ENCODE results near the gene THSD7A.

The THSD7A gene

GRCh38 chr7:11570922-11571550 is 261.0 kb downstream of the THSD7A start:
- Histone ChIP-seq H2BK12ac (ENCODE audit: low read length) (no peak overlapping the region), H3K4me1 (ENCODE audit: control insufficient read depth in 1 of 2, insufficient read depth in 2 of 2, low read length in 2 of 2) (no peaks in the 10 kb centered on the region), H3K79me2 (ENCODE audit: control insufficient read depth, insufficient read depth, low read length, poor library complexity) (no peaks in the 10 kb centered on the region), H4K91ac (ENCODE audit: low read depth, low read length) (no peak overlapping the region), H4K12ac (ENCODE audit: low read depth, low read length) (no peak overlapping the region), H3K4me3 (ENCODE audit: low read depth, low read length) (no peak overlapping the region), H3K14ac (ENCODE audit: low read length) (no peak overlapping the region), H3K36me3 (ENCODE audit: control insufficient read depth in 1 of 2, insufficient read depth in 2 of 2, low read length in 2 of 2) (no peaks in the 10 kb centered on the region), H3K23ac (ENCODE audit: low read length) (no peak overlapping the region), H3K4ac (ENCODE audit: low read depth, low read length) (no peak overlapping the region), H3K9me3 (ENCODE audit: insufficient read depth, low read depth, low read length) (no peaks in the 10 kb centered on the region), H3K79me1 (ENCODE audit: low read length) (no peaks in the 10 kb centered on the region), H2BK5ac (ENCODE audit: low read depth, low read length, poor library complexity) (no peak overlapping the region), H3K27ac (ENCODE audit: low read depth, low read length) (no peak overlapping the region), H4K8ac (ENCODE audit: low read depth, low read length) (no peak overlapping the region), H2AK5ac (ENCODE audit: low read length) (no peak overlapping the region), H3K4me2 (ENCODE audit: low read length) (no peak overlapping the region), H3K27me3 (ENCODE audit: insufficient read depth, low read length) (no peaks in the 10 kb centered on the region), H2AFZ (ENCODE audit: insufficient read depth, low read length, poor library complexity) (no peak overlapping the region), H2BK120ac (ENCODE audit: insufficient read depth, low read length, poor library complexity) (no peak overlapping the region), H3K18ac (ENCODE audit: low read length) (no peak overlapping the region), H3K9ac (ENCODE audit: low read length) (no peak overlapping the region)
- DNase-seq = no peak
- WGBS (ENCODE audit: extremely low coverage, insufficient coverage, insufficient read length) = no CpG with 5 or more reads among the region's 2 CpGs

- Histone ChIP-seq H2AFZ (ENCODE audit: insufficient read depth, low read length, poor library complexity) (no peak overlapping the region), H3K18ac (ENCODE audit: low read length) (no peak overlapping the region), H3K79me2 (ENCODE audit: control insufficient read depth, insufficient read depth, low read length, poor library complexity) (no peaks in the 10 kb centered on the region), H2AK5ac (ENCODE audit: low read length) (no peak overlapping the region), H4K12ac (ENCODE audit: low read depth, low read length) (no peak overlapping the region), H3K4me2 (ENCODE audit: low read length) (no peak overlapping the region), H2BK12ac (ENCODE audit: low read length) (no peak overlapping the region), H3K27me3 (ENCODE audit: insufficient read depth, low read length) (no peaks in the 10 kb centered on the region), H2BK5ac (ENCODE audit: low read depth, low read length, poor library complexity) (no peak overlapping the region), H3K79me1 (ENCODE audit: low read length) (no peaks in the 10 kb centered on the region), H3K14ac (ENCODE audit: low read length) (no peak overlapping the region), H2BK120ac (ENCODE audit: insufficient read depth, low read length, poor library complexity) (no peak overlapping the region), H4K8ac (ENCODE audit: low read depth, low read length) (no peak overlapping the region), H3K4me3 (ENCODE audit: low read depth, low read length) (no peak overlapping the region), H3K4me1 (ENCODE audit: control insufficient read depth in 1 of 2, insufficient read depth in 2 of 2, low read length in 2 of 2) (no peaks in the 10 kb centered on the region), H3K9me3 (ENCODE audit: insufficient read depth, low read depth, low read length) (no peaks in the 10 kb centered on the region), H3K23ac (ENCODE audit: low read length) (no peak overlapping the region), H4K91ac (ENCODE audit: low read depth, low read length) (no peak overlapping the region), H3K9ac (ENCODE audit: low read length) (no peak overlapping the region), H3K36me3 (ENCODE audit: control insufficient read depth in 1 of 2, insufficient read depth in 2 of 2, low read length in 2 of 2) (no peaks in the 10 kb centered on the region), H3K27ac (ENCODE audit: low read depth, low read length) (no peak overlapping the region), H3K4ac (ENCODE audit: low read depth, low read length) (no peak overlapping the region)
- DNase-seq = no peak
- WGBS (ENCODE audit: extremely low coverage, insufficient coverage, insufficient read length) = no CpG with 5 or more reads among the region's 1 CpG
Measured at GRCh38 chr7:11570205-11570604, 261.8 kb downstream of the THSD7A start.

GRCh38 chr7:11567571-11567970 is 264.4 kb downstream of the THSD7A start:
- no CpG with 5 or more reads among the region's 3 CpGs for WGBS (ENCODE audit: extremely low coverage, insufficient coverage, insufficient read length)
- no peak overlapping the region for H2AK5ac ChIP-seq (ENCODE audit: low read length)
- peak; percentile 42 to 71 for DNase-seq
- H2AFZ ChIP-seq (ENCODE audit: insufficient read depth, low read length, poor library complexity) = no peak overlapping the region
- no peak overlapping the region for H3K4ac ChIP-seq (ENCODE audit: low read depth, low read length)
- no peak overlapping the region for H4K12ac ChIP-seq (ENCODE audit: low read depth, low read length)
- no peaks in the 10 kb centered on the region for H3K4me1 ChIP-seq (ENCODE audit: control insufficient read depth in 1 of 2, insufficient read depth in 2 of 2, low read length in 2 of 2)
- no peak overlapping the region for H2BK12ac ChIP-seq (ENCODE audit: low read length)
- no peak overlapping the region for H3K23ac ChIP-seq (ENCODE audit: low read length)
- no peak overlapping the region for H3K9ac ChIP-seq (ENCODE audit: low read length)
- no peak overlapping the region for H3K4me3 ChIP-seq (ENCODE audit: low read depth, low read length)
- H3K27me3 ChIP-seq (ENCODE audit: insufficient read depth, low read length) = no peaks in the 10 kb centered on the region
- no peak overlapping the region for H4K8ac ChIP-seq (ENCODE audit: low read depth, low read length)
- no peaks in the 10 kb centered on the region for H3K9me3 ChIP-seq (ENCODE audit: insufficient read depth, low read depth, low read length)
- H3K79me2 ChIP-seq (ENCODE audit: control insufficient read depth, insufficient read depth, low read length, poor library complexity) = no peaks in the 10 kb centered on the region
- no peak overlapping the region for H3K4me2 ChIP-seq (ENCODE audit: low read length)
- no peak overlapping the region for H2BK5ac ChIP-seq (ENCODE audit: low read depth, low read length, poor library complexity)
- no peak overlapping the region for H3K14ac ChIP-seq (ENCODE audit: low read length)
- H2BK120ac ChIP-seq (ENCODE audit: insufficient read depth, low read length, poor library complexity) = no peak overlapping the region
- H3K79me1 ChIP-seq (ENCODE audit: low read length) = no peaks in the 10 kb centered on the region
- H3K27ac ChIP-seq (ENCODE audit: low read depth, low read length) = no peak overlapping the region
- H4K91ac ChIP-seq (ENCODE audit: low read depth, low read length) = no peak overlapping the region
- H3K18ac ChIP-seq (ENCODE audit: low read length) = no peak overlapping the region
- H3K36me3 ChIP-seq (ENCODE audit: control insufficient read depth in 1 of 2, insufficient read depth in 2 of 2, low read length in 2 of 2) = no peaks in the 10 kb centered on the region

GRCh38 chr7:11557627-11558026 is 274.4 kb downstream of the THSD7A start:
- no peak overlapping the region for H3K18ac ChIP-seq (ENCODE audit: low read length)

More at GRCh38 chr7:11557627-11558026, 274.4 kb downstream of the THSD7A start:
- Histone ChIP-seq H2AK5ac (ENCODE audit: low read length) (no peak overlapping the region), H3K14ac (ENCODE audit: low read length) (no peak overlapping the region), H4K12ac (ENCODE audit: low read depth, low read length) (no peak overlapping the region), H3K27me3 (ENCODE audit: insufficient read depth, low read length) (no peaks in the 10 kb centered on the region), H4K91ac (ENCODE audit: low read depth, low read length) (no peak overlapping the region), H3K27ac (ENCODE audit: low read depth, low read length) (no peak overlapping the region), H4K8ac (ENCODE audit: low read depth, low read length) (no peak overlapping the region), H3K4me1 (ENCODE audit: control insufficient read depth in 1 of 2, insufficient read depth in 2 of 2, low read length in 2 of 2) (no peaks in the 10 kb centered on the region), H3K4ac (ENCODE audit: low read depth, low read length) (no peak overlapping the region), H3K4me2 (ENCODE audit: low read length) (no peak overlapping the region), H3K4me3 (ENCODE audit: low read depth, low read length) (no peak overlapping the region), H3K9ac (ENCODE audit: low read length) (no peak overlapping the region), H3K9me3 (ENCODE audit: insufficient read depth, low read depth, low read length) (no peaks in the 10 kb centered on the region), H2BK12ac (ENCODE audit: low read length) (no peak overlapping the region), H3K23ac (ENCODE audit: low read length) (no peak overlapping the region), H2BK5ac (ENCODE audit: low read depth, low read length, poor library complexity) (no peak overlapping the region), H3K79me2 (ENCODE audit: control insufficient read depth, insufficient read depth, low read length, poor library complexity) (no peaks in the 10 kb centered on the region), H3K79me1 (ENCODE audit: low read length) (no peaks in the 10 kb centered on the region), H3K36me3 (ENCODE audit: control insufficient read depth in 1 of 2, insufficient read depth in 2 of 2, low read length in 2 of 2) (no peaks in the 10 kb centered on the region), H2AFZ (ENCODE audit: insufficient read depth, low read length, poor library complexity) (no peak overlapping the region), H2BK120ac (ENCODE audit: insufficient read depth, low read length, poor library complexity) (no peak overlapping the region)
- no CpG with 5 or more reads among the region's 2 CpGs for WGBS (ENCODE audit: extremely low coverage, insufficient coverage, insufficient read length)
- DNase-seq = peak; percentile 7 to 55

Data from trophoblast cell (in vitro differentiated cells and primary cell).